Transverse colon (tissue), 4 donors: ENCODE data around the gene BPIFB4.

Experiments used
- CTCF ChIP-seq, 5 experiments: fragments of 200-600 bp in 3 of 5; fragments of 450-650 bp in 2 of 5; sonication (generic) in 3 of 5; IDR thresholded peaks; 1 replicate in 2 of 5; 2 replicates in 3 of 5; pipeline ENCODE4 v1.5.1; 2016 to 2017; ENCODE audit warnings: antibody characterized with exemption in 5 of 5, inconsistent platforms in 3 of 5, mild to moderate bottlenecking in 2 of 5, moderate library complexity in 1 of 5
- EP300 ChIP-seq: sonication (generic); formaldehyde crosslinking; IDR thresholded peaks from one replicate; pipeline ENCODE4 v1.6.1; 2017; ENCODE audit warnings: antibody characterized with exemption, low read depth
- POLR2A ChIP-seq: fragments of 450-650 bp; IDR thresholded peaks from one replicate; pipeline ENCODE4 v1.6.1; 2016; ENCODE audit warnings: antibody characterized with exemption, mild to moderate bottlenecking, moderate library complexity
- POLR2AphosphoS5 ChIP-seq, 3 donors: sonication (generic); formaldehyde crosslinking; IDR thresholded peaks; one replicate each; pipeline ENCODE4 v1.6.1; 2016; ENCODE audit warnings: antibody characterized with exemption in 3 of 3

DNA sequence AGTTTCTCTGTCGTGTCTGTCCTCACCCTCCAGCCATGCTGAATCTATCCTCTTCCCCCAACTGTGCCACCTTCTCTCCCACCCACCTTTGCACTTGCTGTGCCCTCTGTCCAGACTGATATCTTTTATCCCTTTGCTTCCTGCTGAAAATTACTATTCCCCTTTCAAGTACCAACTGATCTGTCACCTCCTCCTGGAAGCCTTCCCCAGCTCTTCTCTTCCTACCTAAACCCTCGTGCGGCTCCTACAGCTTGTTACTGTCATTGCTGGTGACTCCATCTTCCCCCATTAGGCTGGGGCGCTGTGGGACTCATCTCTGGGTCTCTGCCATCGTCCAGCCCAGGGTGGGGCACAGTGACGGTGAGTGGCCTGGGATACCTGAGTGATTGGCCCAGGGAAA, 46.9 kb upstream of the BPIFB4 start:
- TF ChIP-seq POLR2A = no peak
- no peak for TF ChIP-seq CTCF (IDR thresholded peaks at IDR 0.05)
- TF ChIP-seq POLR2AphosphoS5 (IDR thresholded peaks at IDR 0.05) = no peak
- no peak for TF ChIP-seq EP300
